CD14-positive monocyte (primary cell): Measurements from ENCODE around the gene SEPTIN8. TPM values are rescaled to one million over a fixed set of nuclear protein-coding genes. Genes with fewer than 3 reads are reported as not detected.
A peak's percentile ranks its signal among the peaks of the same experiment; 100 is the strongest.
"Not testable (repeated sequence)": the region's sequence is repeated elsewhere in the genome, so short reads cannot be mapped to it uniquely, and the experiment has no call there.

ENCODE experiments used
- DNase-seq, 3 donors: peaks; one replicate each; pipeline ENCODE4 v3.0.0-alpha.2; 2011 to 2022
- H2AFZ ChIP-seq: 2 replicates; pipeline ENCODE4 v1.6.0; 2012; ENCODE audit warnings: mild to moderate bottlenecking, low read depth, low read length, inconsistent platforms; ENCODE audit not compliant: insufficient read depth, poor library complexity, severe bottlenecking
- H3K27ac ChIP-seq, 2 donors: 1 replicate in 1 of 2; 2 replicates in 1 of 2; pipeline ENCODE4 v1.5.1; 2012 to 2013; ENCODE audit warnings: low read length in 2 of 2, control low read depth in 1 of 2, inconsistent platforms in 1 of 2, low read depth in 1 of 2, mild to moderate bottlenecking in 1 of 2
- H3K27me3 ChIP-seq, 2 donors: one replicate each; pipeline versions ENCODE4 v1.6.0 to v1.6.1; 2011 to 2013; ENCODE audit warnings: low read length in 2 of 2; ENCODE audit not compliant: control insufficient read depth in 2 of 2, insufficient read depth in 2 of 2
- H3K36me3 ChIP-seq, 2 donors: replicated peaks in 1 of 2; 1 replicate in 1 of 2; 2 replicates in 1 of 2; pipeline versions ENCODE4 v1.5.1 to v1.6.1; 2012 to 2013; ENCODE audit warnings: low read length in 2 of 2, control low read depth in 1 of 2, inconsistent platforms in 1 of 2, mild to moderate bottlenecking in 1 of 2; ENCODE audit not compliant: insufficient read depth in 2 of 2, control insufficient read depth in 1 of 2
- H3K4me1 ChIP-seq, 2 donors: 1 replicate in 1 of 2; 2 replicates in 1 of 2; pipeline versions ENCODE4 v1.5.1 to v1.6.1; 2012 to 2013; ENCODE audit warnings: low read length in 2 of 2, control low read depth in 1 of 2, inconsistent platforms in 1 of 2, mild to moderate bottlenecking in 1 of 2, moderate library complexity in 1 of 2; ENCODE audit not compliant: insufficient read depth in 2 of 2, control insufficient read depth in 1 of 2
- H3K4me2 ChIP-seq: replicated peaks from 2 replicates; pipeline ENCODE3; 2012; ENCODE audit warnings: low read length, moderate library complexity, mild to moderate bottlenecking; ENCODE audit not compliant: poor library complexity, severe bottlenecking; ENCODE audit errors: extremely low read depth
- H3K4me3 ChIP-seq, 3 experiments: fragments of 200-600 bp in 1 of 3; sonication (generic) in 1 of 3; replicated peaks in 1 of 3; 1 replicate in 2 of 3; 2 replicates in 1 of 3; pipeline ENCODE4 v1.5.1; 2011 to 2013; ENCODE audit warnings: low read length in 3 of 3, mild to moderate bottlenecking in 3 of 3, control low read depth in 2 of 3, low read depth in 2 of 3, inconsistent platforms in 1 of 3, moderate library complexity in 1 of 3
- H3K79me2 ChIP-seq: 2 replicates; pipeline ENCODE4 v1.6.0; 2012; ENCODE audit warnings: mild to moderate bottlenecking, control low read depth, inconsistent platforms, low read length, moderate library complexity; ENCODE audit not compliant: insufficient read depth
- H3K9ac ChIP-seq: 2 replicates; pipeline ENCODE4 v1.6.0; 2017; ENCODE audit warnings: low read length, mild to moderate bottlenecking; ENCODE audit not compliant: insufficient read depth, poor library complexity, severe bottlenecking
- H3K9me3 ChIP-seq, 2 donors: replicated peaks in 1 of 2; 1 replicate in 1 of 2; 2 replicates in 1 of 2; pipeline versions ENCODE4 v1.5.1 to v1.6.1; 2012 to 2013; ENCODE audit warnings: low read length in 2 of 2, control low read depth in 1 of 2; ENCODE audit not compliant: control insufficient read depth in 1 of 2, insufficient read depth in 1 of 2
- H4K20me1 ChIP-seq: 2 replicates; pipeline ENCODE4 v1.6.0; 2012; ENCODE audit warnings: mild to moderate bottlenecking, low read length, control low read depth, moderate library complexity; ENCODE audit not compliant: insufficient read depth
- H3K27ac Mint-ChIP-seq, 7 donors: one replicate each; pipeline ENCODE4 v1.8.0; 2020; ENCODE audit warnings: mild to moderate bottlenecking in 7 of 7, mixed read lengths in 7 of 7, moderate library complexity in 6 of 7, inconsistent platforms in 2 of 7
- H3K27me3 Mint-ChIP-seq, 3 donors: one replicate each; pipeline ENCODE4 v1.8.0; 2021 to 2022; ENCODE audit warnings: low read depth in 3 of 3, mild to moderate bottlenecking in 3 of 3, mixed read lengths in 3 of 3, moderate library complexity in 3 of 3, inconsistent platforms in 1 of 3
- H3K36me3 Mint-ChIP-seq, 2 donors: one replicate each; pipeline ENCODE4 v1.8.0; 2020; ENCODE audit warnings: mixed read lengths in 2 of 2, inconsistent platforms in 1 of 2, mild to moderate bottlenecking in 1 of 2
- H3K4me1 Mint-ChIP-seq: one replicate; pipeline ENCODE4 v1.8.0; 2020; ENCODE audit warnings: mild to moderate bottlenecking, mixed read lengths
- H3K4me3 Mint-ChIP-seq, 2 donors: one replicate each; pipeline ENCODE4 v1.8.0; 2020; ENCODE audit warnings: mild to moderate bottlenecking in 2 of 2, mixed read lengths in 2 of 2, moderate library complexity in 1 of 2
- H3K9me3 Mint-ChIP-seq, 7 donors: one replicate each; pipeline ENCODE4 v1.8.0; 2020 to 2022; ENCODE audit warnings: mixed read lengths in 7 of 7, mild to moderate bottlenecking in 6 of 7, moderate library complexity in 6 of 7, inconsistent platforms in 2 of 7
- WGBS: methylation state at CpG from one replicate; pipeline ENCODE4 v1.1.5; 2013; ENCODE audit warnings: missing lambda C conversion rate; ENCODE audit not compliant: insufficient coverage; 5-methylcytosine and 5-hydroxymethylcytosine counted together
- intact Hi-C, 2 donors: fragments of 100-400 bp; cut with micrococcal nuclease; formaldehyde crosslinking; loops; one replicate each; pipeline versions ENCODE4 v1.15.0 to v1.15.1; 2023
- polyA plus RNA-seq, 3 donors: library from polyadenylated mRNA; depleted of rRNA in 1 of 3; unstranded in 2 of 3; stranded (reverse) in 1 of 3; fragments of 300-500 nt in 2 of 3; fragments of >200 nt in 1 of 3; fragmentation: Illumina TruSeq in 2 of 3; gene quantifications; 1 replicate in 2 of 3; 2 replicates in 1 of 3; pipeline ENCODE4 v1.2.3, GENCODE V29; 2012 to 2021
- TF ChIP-seq, protein P1 (sequence below): fragments of 200-600 bp; IDR thresholded peaks from one replicate; pipeline ENCODE4 v1.8.0; 2022; ENCODE audit warnings: antibody characterized with exemption, mild to moderate bottlenecking

SEPTIN8 gene
- polyA plus RNA-seq, 3 donors: 0.36 to 5.0 (median 0.54) TPM

DNA sequence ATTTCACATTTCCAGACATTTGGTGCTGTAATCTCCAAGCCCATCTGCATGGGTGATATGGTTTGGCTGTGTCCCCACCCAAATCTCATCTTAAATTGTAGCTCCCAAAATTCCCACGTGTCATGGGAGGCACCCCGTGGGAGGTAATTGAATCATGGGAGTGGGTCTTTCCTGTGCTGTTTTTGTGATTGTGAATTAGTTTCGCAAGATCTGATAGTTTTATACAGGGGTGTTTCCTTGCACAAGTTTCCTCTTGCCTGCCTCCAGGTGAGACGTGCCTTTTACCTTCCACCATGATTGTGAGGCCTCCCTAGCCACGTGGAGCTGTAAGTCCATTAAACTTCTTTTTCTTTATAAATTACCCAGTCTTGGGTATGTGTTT lies 25.6 kb upstream of the SEPTIN8 start:
- H3K9ac ChIP-seq, H3K79me2 ChIP-seq, H3K27ac ChIP-seq, H3K36me3 ChIP-seq, H3K27ac Mint-ChIP-seq, intact Hi-C loops, H3K9me3 Mint-ChIP-seq, H3K9me3 ChIP-seq, H2AFZ ChIP-seq, H3K4me2 ChIP-seq, H4K20me1 ChIP-seq, H3K4me3 ChIP-seq, H3K4me1 ChIP-seq, DNase-seq, H3K4me1 Mint-ChIP-seq, H3K36me3 Mint-ChIP-seq: not testable (repeated sequence)
- peaks cover 33 to 54% (median 40%) of the 10 kb centered on the region in 3 donors for H3K27me3 Mint-ChIP-seq
- H3K27me3 ChIP-seq: peaks cover 15 to 26% of the 10 kb centered on the region in 2 donors
- H3K4me3 Mint-ChIP-seq: peak overlapping the region in 1 of 2 donors; percentile 32
- no CpG with 5 or more reads among the region's 5 CpGs for WGBS

DNA sequence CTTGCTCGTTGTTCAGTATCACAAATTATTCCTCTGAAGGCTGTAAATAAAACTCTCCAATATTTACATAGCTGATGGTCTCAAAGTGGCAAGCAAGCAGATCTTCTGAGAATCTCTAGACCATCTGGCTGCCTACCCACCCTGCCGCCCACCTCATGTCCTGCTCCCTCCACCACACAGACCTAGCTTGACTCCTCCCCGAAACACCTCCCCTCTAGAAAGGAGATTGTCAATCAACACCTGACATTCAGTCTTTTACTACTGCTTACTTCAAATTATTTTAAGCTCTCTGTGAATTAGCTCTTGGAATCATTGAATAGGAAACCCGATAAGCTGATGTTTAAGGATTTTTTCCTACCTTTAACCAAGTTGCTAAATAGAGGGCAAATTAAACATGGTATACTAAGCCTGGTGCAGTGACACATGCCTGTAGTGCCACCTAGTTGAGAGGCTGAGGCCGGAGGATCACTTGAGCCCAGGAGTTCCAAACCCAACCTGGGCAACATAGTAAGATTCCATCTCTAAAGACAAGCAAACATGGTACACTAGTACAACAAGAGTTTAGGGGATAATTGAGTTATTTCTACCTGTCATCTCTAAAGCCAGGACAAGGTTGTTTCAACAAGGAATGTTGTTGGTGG lies 25.1 kb upstream of the SEPTIN8 start:
- H2AFZ ChIP-seq: no peak overlapping the region
- no peaks in the 10 kb centered on the region for H3K36me3 ChIP-seq
- H3K4me1 ChIP-seq: no peaks in the 10 kb centered on the region
- intact Hi-C loops: no loop called here
- Mint-ChIP-seq H3K4me1 (peaks cover 5% of the 10 kb centered on the region), H3K27me3 (peaks cover 30 to 53% (median 39%) of the 10 kb centered on the region in 3 donors), H3K9me3 (peaks cover 0 to 6% (median 3%) of the 10 kb centered on the region in 7 donors), H3K4me3 (peak overlapping the region in 1 of 2 donors; percentile 49), H3K36me3 (no peaks in the 10 kb centered on the region), H3K27ac (no peak overlapping the region)
- WGBS: 72% methylated on average over 2 of the region's 5 CpGs
- DNase-seq: no peak
- no peak overlapping the region for H3K4me2 ChIP-seq
- peaks cover 17 to 26% of the 10 kb centered on the region in 2 donors for H3K27me3 ChIP-seq
- H3K27ac ChIP-seq: no peak overlapping the region
- H3K79me2 ChIP-seq: no peaks in the 10 kb centered on the region
- H3K9ac ChIP-seq: no peak overlapping the region
- no peak overlapping the region for H3K4me3 ChIP-seq
- H4K20me1 ChIP-seq: no peaks in the 10 kb centered on the region
- TF ChIP-seq, protein P1, sequence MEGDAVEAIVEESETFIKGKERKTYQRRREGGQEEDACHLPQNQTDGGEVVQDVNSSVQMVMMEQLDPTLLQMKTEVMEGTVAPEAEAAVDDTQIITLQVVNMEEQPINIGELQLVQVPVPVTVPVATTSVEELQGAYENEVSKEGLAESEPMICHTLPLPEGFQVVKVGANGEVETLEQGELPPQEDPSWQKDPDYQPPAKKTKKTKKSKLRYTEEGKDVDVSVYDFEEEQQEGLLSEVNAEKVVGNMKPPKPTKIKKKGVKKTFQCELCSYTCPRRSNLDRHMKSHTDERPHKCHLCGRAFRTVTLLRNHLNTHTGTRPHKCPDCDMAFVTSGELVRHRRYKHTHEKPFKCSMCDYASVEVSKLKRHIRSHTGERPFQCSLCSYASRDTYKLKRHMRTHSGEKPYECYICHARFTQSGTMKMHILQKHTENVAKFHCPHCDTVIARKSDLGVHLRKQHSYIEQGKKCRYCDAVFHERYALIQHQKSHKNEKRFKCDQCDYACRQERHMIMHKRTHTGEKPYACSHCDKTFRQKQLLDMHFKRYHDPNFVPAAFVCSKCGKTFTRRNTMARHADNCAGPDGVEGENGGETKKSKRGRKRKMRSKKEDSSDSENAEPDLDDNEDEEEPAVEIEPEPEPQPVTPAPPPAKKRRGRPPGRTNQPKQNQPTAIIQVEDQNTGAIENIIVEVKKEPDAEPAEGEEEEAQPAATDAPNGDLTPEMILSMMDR: no peak
- H3K9me3 ChIP-seq: no peaks in the 10 kb centered on the region
